NCI-H1930 (cell line): ENCODE measurements around the gene ATP8A1.

Source experiments
- DNase-seq, 2 experiments: peaks; one replicate each; lab custom pipeline; 2025; lab: John Stamatoyannopoulos, UW

ATP8A1 gene

GRCh38 chr4:42570221-42570620, 86.7 kb downstream of the ATP8A1 start:
- no peak for DNase-seq

- DNase-seq, result peak; percentile 1 to 37
These were observed 88.2 kb downstream of the ATP8A1 start for GRCh38 chr4:42568610-42569207.

GRCh38 chr4:42566835-42567234, 90.1 kb downstream of the ATP8A1 start:
- DNase-seq, result no peak

GRCh38 chr4:42562016-42562415, 94.9 kb downstream of the ATP8A1 start:
- DNase-seq, result no peak

GRCh38 chr4:42561031-42561430, 95.9 kb downstream of the ATP8A1 start:
- DNase-seq, result no peak

- no peak for DNase-seq
These were observed 96.4 kb downstream of the ATP8A1 start for GRCh38 chr4:42560467-42560861.

GRCh38 chr4:42558156-42558555, 98.7 kb downstream of the ATP8A1 start:
- DNase-seq, result no peak

GRCh38 chr4:42555828-42556227, 101.1 kb downstream of the ATP8A1 start:
- DNase-seq, result no peak

GRCh38 chr4:42554072-42554471, 102.8 kb downstream of the ATP8A1 start:
- DNase-seq, result no peak

GRCh38 chr4:42549896-42550295, 107.0 kb downstream of the ATP8A1 start:
- DNase-seq, result no peak

GRCh38 chr4:42547805-42548204, 109.1 kb downstream of the ATP8A1 start:
- no peak for DNase-seq

GRCh38 chr4:42543762-42544161, 113.1 kb downstream of the ATP8A1 start:
- no peak for DNase-seq

- no peak for DNase-seq
These were observed 113.8 kb downstream of the ATP8A1 start for GRCh38 chr4:42543126-42543525.

- no peak for DNase-seq
These were observed 115.3 kb downstream of the ATP8A1 start for GRCh38 chr4:42541647-42542046.

GRCh38 chr4:42533042-42533441, 123.9 kb downstream of the ATP8A1 start:
- DNase-seq, result no peak

- DNase-seq, result no peak
These were observed 125.4 kb downstream of the ATP8A1 start for GRCh38 chr4:42531341-42532030.

GRCh38 chr4:42523066-42523718, 133.7 kb downstream of the ATP8A1 start:
- DNase-seq, result no peak

GRCh38 chr4:42519803-42520417, 137.0 kb downstream of the ATP8A1 start:
- DNase-seq, result peak; percentile 0 to 7

- DNase-seq, result no peak
These were observed 141.6 kb downstream of the ATP8A1 start for GRCh38 chr4:42515156-42515884.

- DNase-seq, result no peak
These were observed 143.0 kb downstream of the ATP8A1 start for GRCh38 chr4:42513748-42514492.

- no peak for DNase-seq
These were observed 144.7 kb downstream of the ATP8A1 start for GRCh38 chr4:42512226-42512625.

GRCh38 chr4:42510225-42510624, 146.7 kb downstream of the ATP8A1 start:
- no peak for DNase-seq
